HG02623 (cell line): ENCODE measurements around the gene CEND1.

ENCODE experiments used
- ATAC-seq: cut with Tn5 transposase; IDR thresholded peaks from one replicate; pipeline ENCODE4 v1.9.1; 2021; ENCODE audit warnings: moderate library complexity; ENCODE audit not compliant: unreplicated experiment

Gene CEND1

GRCh38 chr11:779955-780532 lies 9.8 kb downstream of the CEND1 start:
- ATAC-seq = no peak

- no peak for ATAC-seq
These were observed 10.6 kb downstream of the CEND1 start for GRCh38 chr11:778976-779954.

GRCh38 chr11:777288-778255 lies 12.3 kb downstream of the CEND1 start, which contains the start of gene GATD1:
GATD1 (minus strand) TSS chr11:777487; CDS start chr11:777462, 25 bp downstream.
- peak; percentile 76 for ATAC-seq

- peak; percentile 31 for ATAC-seq
These were observed 13.2 kb downstream of the CEND1 start for GRCh38 chr11:776561-777287.

GRCh38 chr11:776263-776560 lies 13.7 kb downstream of the CEND1 start:
- no peak for ATAC-seq

GRCh38 chr11:774873-775592 lies 14.9 kb downstream of the CEND1 start:
- ATAC-seq = no peak

- ATAC-seq = no peak
These were observed 16.1 kb downstream of the CEND1 start for GRCh38 chr11:773830-774229.

- ATAC-seq = no peak
These were observed 16.5 kb downstream of the CEND1 start for GRCh38 chr11:773425-773824.

- ATAC-seq = no peak
These were observed 17.2 kb downstream of the CEND1 start for GRCh38 chr11:772429-773390.

- no peak for ATAC-seq
These were observed 18.2 kb downstream of the CEND1 start for GRCh38 chr11:771617-772204.

- no peak for ATAC-seq
These were observed 19.0 kb downstream of the CEND1 start for GRCh38 chr11:770642-771616.

GRCh38 chr11:769887-770641 lies 19.8 kb downstream of the CEND1 start:
- no peak for ATAC-seq

GRCh38 chr11:767238-767637 lies 22.7 kb downstream of the CEND1 start:
- no peak for ATAC-seq

- no peak for ATAC-seq
These were observed 23.0 kb downstream of the CEND1 start for GRCh38 chr11:766936-767210.

- no peak for ATAC-seq
These were observed 23.6 kb downstream of the CEND1 start for GRCh38 chr11:766106-766935.

- ATAC-seq = no peak
These were observed 24.1 kb downstream of the CEND1 start for GRCh38 chr11:765802-766091.
